Measurements from ENCODE around the gene NFE2L1. TPM values are rescaled to one million over a fixed set of nuclear protein-coding genes. Genes with fewer than 3 reads are reported as not detected.

NFE2L1 gene
- total and polyA plus RNA-seq, 9 of the 15 experiments (the other 6 are each of a cell fraction or from before 2014, with no cell fraction given) = 2.0 to 68.6 (median 39.7) TPM

DNA sequence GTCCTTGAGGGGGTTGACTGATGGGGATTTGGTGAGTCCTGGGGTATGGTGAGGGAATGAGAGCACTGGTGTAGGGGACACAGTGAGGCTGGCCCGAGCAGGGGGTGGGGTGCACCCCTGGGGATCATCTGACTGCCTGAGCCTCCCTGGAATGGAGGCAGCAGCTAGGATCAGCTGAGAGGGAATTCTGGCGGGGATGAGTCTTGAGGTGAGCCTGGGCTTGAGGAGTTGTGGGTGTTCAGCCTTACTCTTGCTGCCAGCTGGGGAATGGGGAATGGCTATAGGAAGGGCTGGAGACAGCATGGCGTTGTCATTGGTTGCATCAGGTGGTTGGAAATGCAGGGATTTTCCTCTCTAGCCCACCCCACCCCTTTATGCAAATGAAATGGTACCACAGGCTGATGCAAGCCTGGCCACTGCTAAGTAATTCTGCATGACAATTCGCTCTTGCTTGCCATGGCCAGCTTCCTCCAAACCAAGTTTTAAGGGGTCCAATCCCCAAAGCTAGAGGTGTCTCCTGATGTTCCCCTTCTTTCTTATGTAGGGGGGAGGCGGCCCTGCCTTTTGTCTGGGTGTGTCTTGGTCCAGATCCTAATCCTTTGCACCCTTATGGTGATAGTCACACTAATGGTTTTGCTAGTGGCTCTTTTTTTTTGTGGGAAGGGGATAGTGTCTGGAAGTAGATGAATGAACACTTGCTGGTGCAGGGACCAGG is 7.5 kb downstream of the NFE2L1 start (continued):
- TF ChIP-seq, protein P1, sequence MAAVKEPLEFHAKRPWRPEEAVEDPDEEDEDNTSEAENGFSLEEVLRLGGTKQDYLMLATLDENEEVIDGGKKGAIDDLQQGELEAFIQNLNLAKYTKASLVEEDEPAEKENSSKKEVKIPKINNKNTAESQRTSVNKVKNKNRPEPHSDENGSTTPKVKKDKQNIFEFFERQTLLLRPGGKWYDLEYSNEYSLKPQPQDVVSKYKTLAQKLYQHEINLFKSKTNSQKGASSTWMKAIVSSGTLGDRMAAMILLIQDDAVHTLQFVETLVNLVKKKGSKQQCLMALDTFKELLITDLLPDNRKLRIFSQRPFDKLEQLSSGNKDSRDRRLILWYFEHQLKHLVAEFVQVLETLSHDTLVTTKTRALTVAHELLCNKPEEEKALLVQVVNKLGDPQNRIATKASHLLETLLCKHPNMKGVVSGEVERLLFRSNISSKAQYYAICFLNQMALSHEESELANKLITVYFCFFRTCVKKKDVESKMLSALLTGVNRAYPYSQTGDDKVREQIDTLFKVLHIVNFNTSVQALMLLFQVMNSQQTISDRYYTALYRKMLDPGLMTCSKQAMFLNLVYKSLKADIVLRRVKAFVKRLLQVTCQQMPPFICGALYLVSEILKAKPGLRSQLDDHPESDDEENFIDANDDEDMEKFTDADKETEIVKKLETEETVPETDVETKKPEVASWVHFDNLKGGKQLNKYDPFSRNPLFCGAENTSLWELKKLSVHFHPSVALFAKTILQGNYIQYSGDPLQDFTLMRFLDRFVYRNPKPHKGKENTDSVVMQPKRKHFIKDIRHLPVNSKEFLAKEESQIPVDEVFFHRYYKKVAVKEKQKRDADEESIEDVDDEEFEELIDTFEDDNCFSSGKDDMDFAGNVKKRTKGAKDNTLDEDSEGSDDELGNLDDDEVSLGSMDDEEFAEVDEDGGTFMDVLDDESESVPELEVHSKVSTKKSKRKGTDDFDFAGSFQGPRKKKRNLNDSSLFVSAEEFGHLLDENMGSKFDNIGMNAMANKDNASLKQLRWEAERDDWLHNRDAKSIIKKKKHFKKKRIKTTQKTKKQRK (IDR thresholded peaks at IDR 0.05; ENCODE audit: borderline replicate concordance, low read depth, low read length) = no peak
- TF ChIP-seq ZNF57 (CRISPR knock-in tag; IDR thresholded peaks at IDR 0.05) (no peak), TAF7 (tag; IDR thresholded peaks at IDR 0.05) (no peak; the same call in 1 of the 2 replicates), KDM2B (CRISPR knock-in tag; IDR thresholded peaks at IDR 0.05) (no peak), ESRRA (IDR thresholded peaks at IDR 0.05; ENCODE audit: borderline replicate concordance, low read depth) (peak; percentile 42; the same call in 1 of the 2 replicates), RAD21 (CRISPR knock-in tag; conservative IDR thresholded peaks at IDR 0.05 in 1 of 2, IDR thresholded peaks at IDR 0.05 in 1 of 2) (no peak), KLF13 (tag; IDR thresholded peaks at IDR 0.05; ENCODE audit: borderline replicate concordance, low read depth) (peak; percentile 67; the same call in 1 of the 2 replicates), CBX2 (IDR thresholded peaks at IDR 0.05; ENCODE audit: insufficient read depth, low read length, poor library complexity, severe bottlenecking) (no peak), XRCC3 (IDR thresholded peaks at IDR 0.05) (no peak), PHTF2 (CRISPR knock-in tag; IDR thresholded peaks at IDR 0.05) (no peak), ZEB2 (IDR thresholded peaks at IDR 0.05) (no peak), SREBF1 (IDR thresholded peaks at IDR 0.05; ENCODE audit: borderline replicate concordance, low read depth, low read length) (peak; percentile 80; the same call in 1 of the 2 replicates), CLOCK (CRISPR knock-in tag; IDR thresholded peaks at IDR 0.05; ENCODE audit: borderline replicate concordance) (no peak), ZFPM2 (CRISPR knock-in tag; IDR thresholded peaks at IDR 0.05) (no peak), LCOR (CRISPR knock-in tag; IDR thresholded peaks at IDR 0.05) (no peak), MEF2A (IDR thresholded peaks at IDR 0.05; ENCODE audit: control insufficient read depth, low read depth, low read length) (no peak)
- TF ChIP-seq, protein P2, sequence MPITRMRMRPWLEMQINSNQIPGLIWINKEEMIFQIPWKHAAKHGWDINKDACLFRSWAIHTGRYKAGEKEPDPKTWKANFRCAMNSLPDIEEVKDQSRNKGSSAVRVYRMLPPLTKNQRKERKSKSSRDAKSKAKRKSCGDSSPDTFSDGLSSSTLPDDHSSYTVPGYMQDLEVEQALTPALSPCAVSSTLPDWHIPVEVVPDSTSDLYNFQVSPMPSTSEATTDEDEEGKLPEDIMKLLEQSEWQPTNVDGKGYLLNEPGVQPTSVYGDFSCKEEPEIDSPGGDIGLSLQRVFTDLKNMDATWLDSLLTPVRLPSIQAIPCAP (CRISPR knock-in tag; IDR thresholded peaks at IDR 0.05; ENCODE audit: borderline replicate concordance) = no peak
- TF ChIP-seq, protein P3, sequence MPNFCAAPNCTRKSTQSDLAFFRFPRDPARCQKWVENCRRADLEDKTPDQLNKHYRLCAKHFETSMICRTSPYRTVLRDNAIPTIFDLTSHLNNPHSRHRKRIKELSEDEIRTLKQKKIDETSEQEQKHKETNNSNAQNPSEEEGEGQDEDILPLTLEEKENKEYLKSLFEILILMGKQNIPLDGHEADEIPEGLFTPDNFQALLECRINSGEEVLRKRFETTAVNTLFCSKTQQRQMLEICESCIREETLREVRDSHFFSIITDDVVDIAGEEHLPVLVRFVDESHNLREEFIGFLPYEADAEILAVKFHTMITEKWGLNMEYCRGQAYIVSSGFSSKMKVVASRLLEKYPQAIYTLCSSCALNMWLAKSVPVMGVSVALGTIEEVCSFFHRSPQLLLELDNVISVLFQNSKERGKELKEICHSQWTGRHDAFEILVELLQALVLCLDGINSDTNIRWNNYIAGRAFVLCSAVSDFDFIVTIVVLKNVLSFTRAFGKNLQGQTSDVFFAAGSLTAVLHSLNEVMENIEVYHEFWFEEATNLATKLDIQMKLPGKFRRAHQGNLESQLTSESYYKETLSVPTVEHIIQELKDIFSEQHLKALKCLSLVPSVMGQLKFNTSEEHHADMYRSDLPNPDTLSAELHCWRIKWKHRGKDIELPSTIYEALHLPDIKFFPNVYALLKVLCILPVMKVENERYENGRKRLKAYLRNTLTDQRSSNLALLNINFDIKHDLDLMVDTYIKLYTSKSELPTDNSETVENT (CRISPR knock-in tag; IDR thresholded peaks at IDR 0.05) = no peak
